ENCODE measurements around the gene IPO13.

The IPO13 gene

DNA sequence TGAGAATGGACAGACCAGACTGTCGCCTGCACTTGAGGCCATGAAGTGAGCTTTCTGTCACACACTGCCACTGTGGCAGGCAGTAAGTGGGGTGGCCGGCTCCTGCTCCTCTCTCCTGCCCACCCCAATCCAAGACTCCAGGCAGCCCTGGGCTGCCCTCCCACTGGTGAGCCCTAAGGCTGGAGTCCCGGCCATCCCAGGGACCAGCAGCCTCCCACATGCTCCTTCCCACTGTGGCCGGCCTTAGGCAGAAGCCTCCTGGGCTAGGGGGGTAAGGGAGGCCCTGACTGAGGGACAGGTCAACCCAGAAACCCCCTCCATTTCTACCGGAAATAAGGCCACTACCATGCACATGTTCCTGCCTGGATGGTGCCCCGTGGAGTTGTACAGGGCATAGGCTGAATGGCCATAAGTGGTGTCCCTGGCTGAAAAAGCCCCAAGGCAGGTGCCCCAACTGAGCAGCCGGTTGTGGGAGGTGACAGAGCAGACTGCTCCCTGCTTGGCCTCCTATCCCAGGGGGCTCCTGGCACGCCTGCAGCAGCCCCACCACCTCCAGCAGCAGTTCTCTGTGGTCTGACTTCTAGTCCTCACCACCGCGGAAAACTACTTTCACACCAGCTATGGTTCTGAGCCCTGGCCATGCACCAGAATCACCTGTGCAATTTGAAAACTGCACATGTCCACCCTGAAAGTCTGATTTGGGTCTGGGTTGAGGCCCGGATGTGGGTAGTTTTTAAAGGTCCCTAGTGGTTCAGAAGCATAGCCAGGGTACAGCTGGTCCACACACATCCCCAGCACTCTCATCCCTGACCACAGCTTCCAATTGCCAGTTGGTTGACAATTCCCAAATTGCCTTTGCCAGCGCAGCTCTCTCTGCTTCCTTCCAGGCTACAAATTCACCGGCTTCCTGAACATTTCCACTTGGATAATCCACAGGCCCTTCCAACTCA is 14.8 kb upstream of the IPO13 start:
- no peak for DNase-seq

DNA sequence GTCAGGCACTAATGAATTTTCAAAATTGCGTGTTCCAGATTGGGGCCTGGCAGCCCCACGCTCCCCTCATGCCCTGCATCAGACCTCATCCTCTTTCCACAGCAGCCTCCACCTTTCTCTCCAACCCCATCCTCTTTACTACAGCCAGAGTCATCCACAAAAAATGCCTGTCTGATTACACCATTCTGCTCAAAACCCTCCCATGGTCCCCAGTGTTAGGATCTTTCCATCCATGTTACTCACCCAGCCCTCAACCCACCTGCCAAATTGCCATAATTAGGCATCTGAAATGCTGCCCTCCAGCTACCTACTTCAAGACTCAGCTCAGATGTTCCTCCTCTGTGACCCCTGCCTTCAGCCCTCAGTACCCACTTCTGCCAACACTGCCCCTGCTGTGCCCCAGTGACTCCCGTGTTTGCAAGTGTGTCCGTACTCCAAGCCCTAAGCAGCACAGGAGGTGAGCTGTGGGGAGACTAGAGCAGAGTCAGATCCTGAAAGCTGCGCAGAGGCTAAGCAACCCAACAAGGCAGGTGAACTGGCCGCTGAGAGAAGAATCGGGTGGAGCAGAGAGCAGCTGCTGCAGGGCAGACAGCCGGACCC is 13.9 kb upstream of the IPO13 start:
- DNase-seq = no peak

DNA sequence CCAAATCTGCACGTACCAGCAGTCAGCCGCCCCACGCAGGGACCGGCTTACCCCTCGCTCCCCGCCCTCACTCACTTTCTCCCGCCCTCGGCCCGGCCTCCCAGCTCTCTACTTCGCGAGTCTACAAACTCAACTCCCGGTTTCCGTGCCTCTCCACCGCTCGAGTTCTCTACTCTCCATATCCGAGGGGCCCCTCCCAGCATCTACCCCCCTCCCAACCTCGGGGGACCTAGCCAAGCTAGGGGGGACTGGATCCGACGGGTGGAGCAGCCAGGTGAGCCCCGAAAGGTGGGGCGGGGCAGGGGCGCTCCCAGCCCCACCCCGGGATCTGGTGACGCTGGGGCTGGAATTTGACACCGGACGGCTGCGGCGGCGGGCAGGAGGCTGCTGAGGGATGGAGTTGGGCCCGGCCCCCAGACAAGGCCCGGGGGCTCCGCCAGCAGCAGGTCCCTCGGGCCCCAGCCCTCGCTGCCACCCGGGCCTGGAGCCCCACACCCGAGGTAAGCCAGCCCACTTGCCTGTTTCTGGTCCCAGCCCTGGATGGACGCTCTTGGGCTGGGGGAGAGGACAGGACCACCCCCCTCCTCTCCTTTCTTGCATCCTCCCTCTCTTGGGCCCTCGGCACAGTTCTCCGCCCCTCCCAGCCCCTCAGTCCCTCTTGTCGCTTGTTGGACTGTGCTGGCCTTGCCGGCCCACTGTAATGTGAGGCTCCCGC is 13.2 kb upstream of the IPO13 start, which contains the start of gene ARTN:
Gene ARTN (plus strand): TSS at position 416 of the 715 bp plus-strand sequence. CDS start 1,856 bp downstream, outside the sequence.
- peak; percentile 36 for DNase-seq

DNA sequence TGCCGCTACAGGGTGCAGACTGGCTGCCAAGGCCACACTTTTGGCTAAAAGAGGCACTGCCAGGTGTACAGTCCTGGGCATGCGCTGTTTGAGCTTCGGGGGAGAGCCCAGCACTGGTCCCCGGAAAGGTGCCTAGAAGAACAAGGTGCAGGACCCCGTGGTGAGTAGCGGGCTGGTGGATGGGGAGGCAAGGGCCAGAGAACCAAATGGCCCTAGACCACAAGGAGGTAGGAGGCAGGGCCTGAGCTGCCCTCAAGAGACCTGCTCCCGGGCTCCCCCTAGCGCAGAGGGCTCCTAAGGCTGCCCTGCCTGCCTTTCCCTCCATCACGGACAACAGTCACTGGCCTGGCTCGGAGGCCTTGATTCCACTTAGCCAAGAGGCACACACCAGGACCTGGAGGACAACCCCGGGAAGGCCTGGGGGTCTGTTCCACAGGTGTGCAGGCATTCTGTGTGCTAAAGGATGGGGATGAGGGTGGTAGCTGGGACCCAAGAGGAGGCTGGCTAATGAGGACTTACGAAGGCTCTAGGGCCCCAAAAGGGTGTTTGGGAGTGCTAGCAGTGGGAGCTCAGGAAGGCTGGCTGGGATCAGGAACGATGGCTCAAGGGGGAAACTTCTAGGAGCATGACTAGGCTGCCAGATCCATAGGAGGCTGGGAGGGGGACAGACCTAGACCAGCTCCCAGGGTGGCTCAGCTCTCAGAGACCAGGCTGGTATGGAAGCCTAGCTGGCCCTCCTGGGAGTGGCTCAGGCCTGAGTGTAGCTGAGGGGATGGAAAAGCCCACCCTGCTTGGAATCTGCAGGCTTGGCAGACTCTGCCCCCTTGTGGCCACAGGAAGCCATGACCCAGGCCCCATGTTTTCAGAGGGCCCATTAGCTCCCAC is 12.4 kb upstream of the IPO13 start:
- peak; percentile 75 for DNase-seq

DNA sequence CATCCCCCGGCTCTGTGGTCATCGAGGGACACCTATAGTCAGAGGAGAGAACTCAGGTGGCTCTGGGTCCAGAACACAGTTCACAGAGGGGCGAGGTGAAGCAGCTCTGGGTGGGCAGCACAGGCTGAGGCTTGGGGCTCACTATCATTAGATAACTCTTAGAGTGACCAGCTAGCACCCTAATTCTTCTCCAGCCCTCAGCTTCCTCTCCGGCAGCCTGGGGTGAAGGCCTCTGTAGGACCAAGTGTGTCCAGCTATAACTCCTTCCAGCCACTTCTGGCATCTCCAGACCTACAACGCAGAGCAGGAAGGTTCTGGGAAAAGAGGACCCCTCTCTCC is 11.8 kb upstream of the IPO13 start:
- no peak for DNase-seq

DNA sequence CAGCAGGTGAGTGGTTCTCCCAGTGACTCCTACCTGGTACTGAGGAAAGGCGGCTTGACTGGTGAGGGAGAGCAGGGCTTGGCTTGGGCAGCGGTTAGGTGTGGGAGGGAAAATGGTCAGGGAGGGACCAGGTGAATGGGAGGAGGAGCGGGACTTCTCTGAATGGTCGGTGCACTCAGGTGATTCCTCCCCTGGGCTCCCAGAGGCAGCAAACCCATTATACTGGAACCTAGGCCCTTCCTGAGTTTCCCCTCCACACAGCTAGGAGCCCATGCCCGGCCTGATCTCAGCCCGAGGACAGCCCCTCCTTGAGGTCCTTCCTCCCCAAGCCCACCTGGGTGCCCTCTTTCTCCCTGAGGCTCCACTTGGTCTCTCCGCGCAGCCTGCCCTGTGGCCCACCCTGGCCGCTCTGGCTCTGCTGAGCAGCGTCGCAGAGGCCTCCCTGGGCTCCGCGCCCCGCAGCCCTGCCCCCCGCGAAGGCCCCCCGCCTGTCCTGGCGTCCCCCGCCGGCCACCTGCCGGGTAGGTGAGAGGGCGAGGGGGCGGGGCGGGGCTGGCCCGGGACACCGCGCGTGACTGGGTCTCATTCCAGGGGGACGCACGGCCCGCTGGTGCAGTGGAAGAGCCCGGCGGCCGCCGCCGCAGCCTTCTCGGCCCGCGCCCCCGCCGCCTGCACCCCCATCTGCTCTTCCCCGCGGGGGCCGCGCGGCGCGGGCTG is 10.9 kb upstream of the IPO13 start:
- no peak for DNase-seq

DNA sequence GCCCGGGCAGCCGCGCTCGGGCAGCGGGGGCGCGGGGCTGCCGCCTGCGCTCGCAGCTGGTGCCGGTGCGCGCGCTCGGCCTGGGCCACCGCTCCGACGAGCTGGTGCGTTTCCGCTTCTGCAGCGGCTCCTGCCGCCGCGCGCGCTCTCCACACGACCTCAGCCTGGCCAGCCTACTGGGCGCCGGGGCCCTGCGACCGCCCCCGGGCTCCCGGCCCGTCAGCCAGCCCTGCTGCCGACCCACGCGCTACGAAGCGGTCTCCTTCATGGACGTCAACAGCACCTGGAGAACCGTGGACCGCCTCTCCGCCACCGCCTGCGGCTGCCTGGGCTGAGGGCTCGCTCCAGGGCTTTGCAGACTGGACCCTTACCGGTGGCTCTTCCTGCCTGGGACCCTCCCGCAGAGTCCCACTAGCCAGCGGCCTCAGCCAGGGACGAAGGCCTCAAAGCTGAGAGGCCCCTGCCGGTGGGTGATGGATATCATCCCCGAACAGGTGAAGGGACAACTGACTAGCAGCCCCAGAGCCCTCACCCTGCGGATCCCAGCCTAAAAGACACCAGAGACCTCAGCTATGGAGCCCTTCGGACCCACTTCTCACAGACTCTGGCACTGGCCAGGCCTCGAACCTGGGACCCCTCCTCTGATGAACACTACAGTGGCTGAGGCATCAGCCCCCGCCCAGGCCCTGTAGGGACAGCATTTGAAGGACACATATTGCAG is 10.2 kb upstream of the IPO13 start:
- DNase-seq = peak; percentile 37

DNA sequence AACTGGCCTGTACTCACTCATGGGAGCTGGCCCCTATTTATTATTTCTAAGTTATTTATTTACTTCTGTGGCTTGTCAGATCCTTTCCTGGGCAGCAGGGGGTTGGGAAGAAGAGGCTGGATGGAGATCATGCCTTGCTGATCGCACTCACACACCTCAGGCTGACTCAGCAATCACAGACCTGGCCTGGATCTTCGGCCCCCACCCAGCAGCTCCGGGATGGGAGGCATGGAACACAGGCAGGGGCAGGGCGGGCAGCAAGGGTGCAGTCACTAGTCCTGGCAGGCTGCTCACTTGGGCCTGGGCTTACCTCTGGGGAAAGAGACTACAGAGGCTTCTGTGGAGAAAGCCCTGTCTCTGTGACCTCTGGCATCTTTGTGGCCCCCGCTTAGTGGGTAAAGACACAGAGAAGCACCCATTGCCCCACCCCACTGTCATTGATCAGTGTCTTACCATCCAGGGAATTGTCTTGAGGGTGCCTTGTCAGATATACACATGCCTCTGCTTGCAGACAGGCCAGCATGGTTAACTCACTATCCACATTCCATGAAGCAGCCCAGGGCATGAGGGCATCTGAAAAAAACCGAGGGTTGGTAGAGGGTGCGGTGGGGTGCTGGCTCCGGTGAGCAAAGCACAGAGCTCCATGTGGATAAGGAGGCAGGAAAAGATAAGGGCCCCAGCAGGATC is 9.4 kb upstream of the IPO13 start:
- DNase-seq = no peak

DNA sequence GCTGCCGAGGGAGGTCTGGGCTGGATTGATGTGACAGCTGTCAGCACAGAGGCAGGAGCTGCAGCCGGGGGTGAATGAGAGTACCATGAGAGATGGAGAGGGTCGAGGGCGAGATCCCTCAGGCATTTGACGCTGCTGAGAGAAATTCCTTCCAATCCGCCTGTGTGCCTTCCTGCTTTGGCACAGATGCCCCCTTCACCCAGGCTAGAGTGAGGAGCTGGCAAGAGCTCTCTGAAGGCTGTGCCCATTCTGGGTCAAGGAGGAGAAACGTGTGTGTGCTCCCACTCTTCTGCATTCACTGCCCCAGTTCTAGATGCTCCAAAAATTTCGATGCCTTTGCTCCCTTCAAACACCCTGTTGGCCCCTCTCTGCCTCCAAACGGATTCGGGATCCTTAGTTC is 8.4 kb upstream of the IPO13 start:
- no peak for DNase-seq

DNA sequence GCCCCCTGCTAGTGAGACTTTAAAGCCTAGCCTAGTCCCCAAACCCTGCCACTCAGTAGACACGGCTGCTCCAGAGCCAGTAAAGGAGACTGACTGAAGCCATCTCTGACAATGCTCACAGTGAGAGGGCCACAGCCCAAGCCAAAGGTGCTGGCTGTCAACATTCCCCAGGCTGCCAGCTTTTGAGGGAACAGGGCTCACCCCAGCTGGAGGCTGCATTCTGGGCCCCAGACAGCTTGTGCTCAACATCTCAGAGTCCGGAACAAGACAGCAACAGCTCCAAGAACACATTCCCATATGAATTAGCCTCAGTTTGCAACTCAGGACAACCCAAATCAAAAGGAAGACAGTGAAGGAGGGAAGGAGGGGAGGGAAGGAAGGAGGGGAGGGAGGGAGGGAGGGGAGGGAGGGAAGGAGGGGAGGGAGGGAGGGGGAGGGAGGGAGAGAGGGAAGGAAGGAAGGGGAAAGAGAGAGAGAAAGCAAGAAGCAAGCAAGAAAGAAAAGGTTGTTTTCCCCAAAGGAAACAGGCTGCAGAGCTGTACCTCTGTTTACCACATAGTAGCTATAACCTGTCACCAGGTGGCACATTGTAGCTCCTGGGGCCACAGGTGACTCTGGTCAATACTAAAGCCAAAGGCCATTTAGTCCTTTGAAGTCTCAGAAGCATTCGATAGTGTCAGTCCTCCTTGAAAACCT is 7.7 kb upstream of the IPO13 start:
- no peak for DNase-seq

DNA sequence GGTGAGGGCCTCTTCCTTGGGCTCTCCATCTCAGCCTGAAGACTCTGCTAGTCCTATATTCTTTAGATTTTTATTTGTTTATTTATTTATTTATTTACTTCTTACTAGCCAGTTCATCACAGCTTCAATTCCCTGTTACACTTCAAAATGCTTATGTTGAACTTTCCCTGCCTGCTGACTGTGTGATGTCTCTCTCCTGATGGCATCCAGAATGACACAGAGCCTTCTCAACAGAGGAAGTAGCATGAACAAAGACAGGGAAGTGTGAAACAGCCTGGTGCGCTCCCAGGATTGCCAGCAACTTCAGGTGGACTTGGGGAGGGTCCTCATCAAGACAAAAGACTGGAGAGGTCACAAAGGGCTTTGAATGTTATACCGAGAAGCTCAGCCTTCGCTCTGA is 4.3 kb upstream of the IPO13 start:
- no peak for DNase-seq

DNA sequence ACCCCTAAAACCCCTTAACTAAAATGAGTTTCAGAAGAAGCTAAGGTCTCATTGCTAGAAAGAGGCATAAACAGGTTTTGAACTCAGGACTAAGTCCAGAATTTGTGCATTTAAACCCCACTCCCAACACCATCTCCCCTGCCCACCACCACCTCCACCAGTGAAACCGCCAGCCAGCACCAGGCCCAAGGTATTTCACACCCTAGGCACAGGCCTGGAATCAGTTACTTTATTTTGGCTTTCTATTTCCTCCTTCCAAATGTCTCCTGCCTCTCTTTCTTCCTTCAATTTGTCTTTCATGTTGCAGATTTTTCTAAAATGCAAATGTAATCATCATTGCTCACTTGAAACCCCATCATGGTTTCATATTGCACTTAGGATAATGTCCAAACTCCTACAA is 1.9 kb upstream of the IPO13 start:
- DNase-seq = no peak

DNA sequence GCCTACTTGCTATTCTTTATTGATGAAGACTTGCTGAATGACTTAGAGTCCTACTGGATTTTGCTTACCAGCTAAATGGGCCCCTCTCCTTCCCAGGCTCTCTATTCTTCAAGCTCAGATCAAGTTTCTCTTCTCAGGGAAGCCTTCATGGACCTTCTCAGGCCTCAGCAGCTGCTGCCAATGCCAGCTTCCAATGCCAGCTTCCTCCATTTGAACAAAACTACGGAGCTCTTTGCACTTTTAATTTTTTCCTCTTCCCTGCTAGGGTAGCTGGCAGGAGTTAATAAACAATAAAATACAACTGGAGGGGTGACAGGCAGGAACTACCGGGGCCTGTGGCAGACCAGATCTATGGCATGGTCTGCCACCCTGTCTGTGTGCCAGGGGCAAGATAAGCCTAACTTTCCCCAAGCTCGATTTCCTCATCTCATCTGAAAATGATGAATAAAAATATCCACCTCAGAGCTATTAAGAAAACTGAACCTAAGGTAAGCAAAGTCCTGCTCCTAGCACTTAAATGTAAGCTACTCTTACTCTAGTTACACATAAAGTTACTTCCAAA is 995 bp upstream of the IPO13 start:
- DNase-seq = no peak

DNA sequence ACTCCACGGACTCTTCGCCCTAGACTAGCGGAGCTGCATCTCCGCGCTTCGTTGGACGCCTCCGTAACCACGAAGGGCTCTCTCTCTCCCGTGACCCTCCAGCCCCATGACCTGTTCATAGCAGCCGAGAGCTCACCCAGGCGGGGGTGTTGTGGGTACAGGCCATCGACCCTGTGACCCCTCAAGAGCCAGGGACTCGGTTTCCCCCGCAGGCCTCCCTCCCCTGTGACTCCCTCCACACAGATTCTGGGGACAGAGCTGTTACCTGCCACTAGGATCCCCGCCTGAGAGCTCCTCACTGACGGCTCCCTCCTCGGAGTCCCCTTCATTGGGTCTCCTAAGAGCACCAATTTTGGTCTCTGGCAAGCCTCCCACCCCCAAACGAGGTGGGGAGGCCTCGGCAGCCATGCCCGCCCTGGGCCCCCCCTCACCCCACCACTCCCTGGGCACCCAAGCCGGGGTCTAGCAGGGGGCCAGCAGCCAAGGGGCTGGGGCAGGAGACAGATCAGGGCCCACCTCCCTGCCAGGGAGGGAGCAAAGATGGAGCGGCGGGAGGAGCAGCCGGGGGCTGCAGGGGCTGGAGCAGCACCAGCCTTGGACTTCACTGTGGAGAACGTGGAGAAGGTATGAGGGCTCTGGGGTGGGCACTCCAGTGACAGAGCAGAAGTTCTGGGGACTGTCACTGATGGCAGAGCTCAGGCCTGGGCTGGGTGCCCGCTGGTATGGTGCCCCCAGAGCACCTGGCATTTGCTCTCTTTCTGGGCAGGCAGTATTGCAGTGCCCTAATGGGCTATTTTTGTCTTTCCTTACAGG is 517 bp downstream of the IPO13 start:
- DNase-seq = no peak

DNA sequence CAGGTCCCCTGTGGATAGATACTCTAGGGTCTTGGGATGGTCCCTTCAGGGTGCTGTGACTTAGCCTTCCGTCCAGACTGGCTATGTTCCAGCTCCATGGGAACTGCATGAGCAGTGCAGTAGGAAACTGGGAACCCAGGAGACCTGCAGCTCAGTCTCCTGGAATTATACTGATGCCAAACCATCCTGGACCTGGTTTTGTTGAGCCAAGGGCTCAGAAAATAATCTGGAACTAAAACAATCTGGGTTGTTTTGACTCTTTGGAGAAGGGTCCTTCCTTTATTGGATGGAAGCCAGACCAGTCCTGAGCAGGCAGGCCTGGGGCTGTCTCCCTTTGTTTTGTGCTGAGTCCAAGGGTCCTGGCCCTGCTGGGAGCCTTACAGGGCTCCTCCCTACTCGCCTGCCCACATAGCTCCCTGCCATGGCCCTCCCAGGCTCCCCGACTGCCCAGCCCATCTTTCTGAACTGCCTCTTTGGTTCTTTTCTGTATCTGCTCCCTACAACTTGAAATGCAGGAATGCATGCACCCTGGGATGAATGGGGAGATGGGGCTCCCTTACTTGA is 1.2 kb downstream of the IPO13 start:
- no peak for DNase-seq

DNA sequence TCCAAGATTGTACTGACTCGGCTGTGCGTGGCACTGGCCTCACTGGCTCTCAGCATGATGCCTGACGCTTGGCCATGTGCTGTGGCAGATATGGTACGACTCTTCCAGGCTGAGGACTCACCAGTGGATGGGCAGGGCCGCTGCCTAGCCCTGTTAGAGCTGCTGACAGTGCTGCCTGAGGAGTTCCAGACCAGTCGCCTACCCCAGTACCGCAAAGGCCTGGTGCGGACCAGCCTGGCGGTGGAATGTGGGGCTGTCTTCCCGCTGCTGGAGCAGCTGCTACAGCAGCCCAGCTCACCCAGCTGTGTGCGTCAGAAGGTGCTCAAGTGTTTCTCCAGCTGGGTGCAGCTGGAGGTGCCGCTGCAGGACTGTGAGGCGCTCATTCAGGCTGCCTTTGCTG is 2.9 kb downstream of the IPO13 start:
- DNase-seq = no peak

DNA sequence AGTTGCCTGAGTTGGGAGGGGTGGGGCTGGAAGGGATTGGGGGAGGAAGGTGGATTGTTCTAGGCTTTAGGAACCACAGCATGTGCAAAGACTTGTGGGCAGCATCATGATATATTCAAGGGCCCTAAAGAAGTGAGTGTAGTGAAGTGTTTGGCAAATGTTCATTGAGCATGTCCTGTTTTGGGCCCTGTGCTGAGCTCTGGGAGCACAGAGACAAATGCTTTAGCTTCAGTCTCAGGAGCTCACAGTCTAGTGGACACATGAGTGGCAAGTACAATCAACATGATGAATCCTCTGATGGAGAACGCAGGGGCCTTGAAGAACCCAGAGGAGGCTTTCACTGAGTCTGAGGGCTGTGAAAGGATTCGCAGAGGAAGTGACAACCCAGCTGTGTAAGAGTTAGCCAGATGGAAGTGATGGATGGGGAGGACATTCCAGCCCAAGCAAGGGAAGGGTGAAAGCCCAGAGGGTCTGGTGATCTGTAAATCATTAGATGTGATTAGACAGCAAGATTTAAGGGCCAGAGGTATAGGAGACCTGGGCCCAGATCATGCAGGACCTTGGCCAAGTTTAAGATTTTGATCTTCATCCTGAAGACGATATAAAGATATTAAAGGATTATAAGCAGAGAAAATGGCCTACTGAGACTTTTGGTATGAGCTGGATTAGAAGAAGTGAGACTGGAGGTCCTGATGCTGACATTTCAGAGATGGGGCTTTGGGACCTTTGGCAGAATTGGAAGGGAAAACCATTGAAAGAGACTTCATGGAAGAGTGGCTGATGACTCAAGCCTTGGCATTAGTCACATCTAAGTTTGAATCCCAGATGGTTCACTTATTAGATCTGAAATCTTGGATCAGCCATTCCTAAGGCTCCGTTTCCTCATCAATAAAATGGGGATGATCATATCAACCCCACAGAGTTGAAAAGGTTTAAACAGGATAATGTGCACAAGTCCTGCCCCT is 4.6 kb downstream of the IPO13 start:
- DNase-seq = no peak

All from stimulated activated CD4-positive, alpha-beta T cell treated with anti-CD3 and anti-CD28 coated beads, Interleukin-15, amount 100 ng/mL, for 24 hours (primary cell).